ENCODE measurements around the gene C9orf153. TPM values are rescaled to one million over a fixed set of nuclear protein-coding genes. Genes with fewer than 3 reads are reported as not detected.

Gene C9orf153
- total RNA-seq, 1 experiment from 2014 or later = not detected

DNA sequence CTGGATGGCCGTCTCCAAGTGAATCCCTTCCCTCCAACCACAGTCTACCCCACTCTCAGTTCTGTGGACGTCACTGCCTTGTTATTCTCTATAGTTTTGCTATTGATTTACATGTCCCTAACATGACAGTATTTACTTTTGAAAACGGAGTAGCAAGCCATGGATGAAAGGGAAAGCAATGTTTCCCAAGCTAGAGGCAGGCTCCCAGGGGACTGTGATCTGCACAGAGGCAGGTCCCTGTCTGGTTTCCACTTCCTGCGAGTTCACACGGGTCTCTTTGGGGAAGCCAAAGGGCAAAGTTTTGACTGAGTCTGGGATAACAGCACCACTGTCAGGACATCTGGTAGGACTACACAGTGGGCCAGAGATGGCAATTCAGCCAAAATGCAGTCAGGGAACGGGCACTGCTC is 12.7 kb downstream of the C9orf153 start:
- H3K36me3 ChIP-seq (ENCODE audit: control insufficient read depth in 1 of 2, insufficient read depth in 2 of 2, low read length in 2 of 2) = no peaks in the 10 kb centered on the region
- no peaks in the 10 kb centered on the region for H3K4me1 ChIP-seq (ENCODE audit: control insufficient read depth in 1 of 2, insufficient read depth in 2 of 2, low read length in 2 of 2)
- DNase-seq (ENCODE audit: low read depth, low spot score) (no peak), ATAC-seq (peak; percentile 50; the same call in 1 of the 2 replicates)
- H3K27ac ChIP-seq (ENCODE audit: low read depth, low read length) = no peak overlapping the region
- POLR2A ChIA-PET = no interaction called here
- H3K4me3 ChIP-seq (replicated peaks in 1 of 2; ENCODE audit: low read depth in 1 of 2, low read length in 2 of 2) = no peak overlapping the region
- H3K9me2 ChIP-seq (ENCODE audit: insufficient read depth) = no peaks in the 10 kb centered on the region
- CTCF ChIA-PET = no interaction called here
- H3K9ac ChIP-seq (ENCODE audit: low read length) = no peak overlapping the region
- no peaks in the 10 kb centered on the region for H3K27me3 ChIP-seq (ENCODE audit: insufficient read depth, low read length)
- H4K20me1 ChIP-seq (ENCODE audit: insufficient read depth) = no peaks in the 10 kb centered on the region
- BruUV-seq (replicated peaks) = no TSS peak
- no peaks in the 10 kb centered on the region for H3K9me3 ChIP-seq (ENCODE audit: control insufficient read depth in 1 of 2, insufficient read depth in 1 of 2, low read depth in 1 of 2, low read length in 2 of 2)
- intact Hi-C loops (cut with micrococcal nuclease) = no loop called here
- no peak overlapping the region for H3K4me2 ChIP-seq (ENCODE audit: low read length)
- no peaks in the 10 kb centered on the region for H3K79me2 ChIP-seq (ENCODE audit: insufficient read depth, low read length)
- no peak overlapping the region for H2AFZ ChIP-seq (ENCODE audit: low read depth, low read length, poor library complexity, severe bottlenecking)
- TF ChIP-seq CEBPB (IDR thresholded peaks at IDR 0.05; ENCODE audit: low read depth) = no peak
- peak; percentile 27; the same call in 1 of the 2 replicates for TF ChIP-seq RAD21 (IDR thresholded peaks at IDR 0.05; ENCODE audit: low read depth)
- RAD21 ChIA-PET (ENCODE audit: low non-redundant PET in 1 of 2, low total read pairs in 2 of 2, uncharacterized antibody in 2 of 2, unreplicated experiment in 2 of 2) = no interaction called here

DNA sequence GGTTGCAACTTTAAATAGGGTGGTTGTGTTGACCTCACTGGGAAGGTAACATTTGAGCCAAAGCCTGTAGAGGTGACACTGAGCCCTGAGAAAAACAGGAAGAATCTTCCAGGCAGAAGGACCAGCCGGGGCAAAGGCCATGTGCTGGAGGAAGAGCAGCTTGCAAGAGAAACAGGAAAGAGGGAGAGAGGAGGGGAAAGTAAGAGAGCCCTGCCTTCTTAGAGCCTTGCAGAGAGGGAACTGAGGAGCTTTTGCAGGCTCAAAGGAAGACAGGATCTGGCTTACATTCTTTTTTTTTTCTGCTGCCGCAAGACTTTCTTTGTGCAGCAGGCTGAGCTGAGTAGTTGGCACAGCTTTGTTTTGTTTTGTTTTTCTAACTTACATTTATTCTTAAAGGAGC is 17.4 kb downstream of the C9orf153 start:
- Histone ChIP-seq H3K36me3 (ENCODE audit: control insufficient read depth in 1 of 2, insufficient read depth in 2 of 2, low read length in 2 of 2) (no peaks in the 10 kb centered on the region), H3K27me3 (ENCODE audit: insufficient read depth, low read length) (no peaks in the 10 kb centered on the region), H3K79me2 (ENCODE audit: insufficient read depth, low read length) (no peaks in the 10 kb centered on the region), H3K4me1 (ENCODE audit: control insufficient read depth in 1 of 2, insufficient read depth in 2 of 2, low read length in 2 of 2) (no peaks in the 10 kb centered on the region), H3K4me2 (ENCODE audit: low read length) (no peak overlapping the region), H3K9me2 (ENCODE audit: insufficient read depth) (no peaks in the 10 kb centered on the region), H3K9ac (ENCODE audit: low read length) (no peak overlapping the region), H3K27ac (ENCODE audit: low read depth, low read length) (no peak overlapping the region), H3K4me3 (replicated peaks in 1 of 2; ENCODE audit: low read depth in 1 of 2, low read length in 2 of 2) (no peak overlapping the region), H4K20me1 (ENCODE audit: insufficient read depth) (no peaks in the 10 kb centered on the region), H2AFZ (ENCODE audit: low read depth, low read length, poor library complexity, severe bottlenecking) (no peak overlapping the region), H3K9me3 (ENCODE audit: control insufficient read depth in 1 of 2, insufficient read depth in 1 of 2, low read depth in 1 of 2, low read length in 2 of 2) (no peaks in the 10 kb centered on the region)
- no peak for DNase-seq (ENCODE audit: low read depth, low spot score)
- no peak for ATAC-seq
- ChIA-PET POLR2A (no interaction called here), CTCF (interaction anchor here (0.6 to 0.7 kb wide), 2 partner anchors 33 to 52 kb away, joined by 3 read pairs; no protein-coding TSS in a partner anchor), RAD21 (ENCODE audit: low non-redundant PET in 1 of 2, low total read pairs in 2 of 2, uncharacterized antibody in 2 of 2, unreplicated experiment in 2 of 2) (no interaction called here)
- intact Hi-C loops (cut with micrococcal nuclease) = no loop called here
- BruUV-seq (replicated peaks) = no TSS peak
- no peak for TF ChIP-seq CEBPB (IDR thresholded peaks at IDR 0.05; ENCODE audit: low read depth)
- no peak for TF ChIP-seq SRF (IDR thresholded peaks at IDR 0.05; ENCODE audit: low read depth)
- no peak for TF ChIP-seq SP1 (IDR thresholded peaks at IDR 0.05; ENCODE audit: low read depth)
- no peak for TF ChIP-seq JUND (IDR thresholded peaks at IDR 0.05)
- no peak for TF ChIP-seq POLR2A (IDR thresholded peaks at IDR 0.05; ENCODE audit: borderline replicate concordance, extremely low read depth, insufficient read depth, insufficient read length)
- no peak for TF ChIP-seq ZFX (IDR thresholded peaks at IDR 0.05)
- no peak for TF ChIP-seq TCF7L2 (IDR thresholded peaks at IDR 0.05; ENCODE audit: borderline replicate concordance, extremely low read depth, insufficient read depth, insufficient read length)
- no peak for TF ChIP-seq EZH2 (IDR thresholded peaks at IDR 0.05)
- TF ChIP-seq POLR2AphosphoS5 (IDR thresholded peaks at IDR 0.05; ENCODE audit: low read depth, low read length) = no peak
- TF ChIP-seq, protein P1, sequence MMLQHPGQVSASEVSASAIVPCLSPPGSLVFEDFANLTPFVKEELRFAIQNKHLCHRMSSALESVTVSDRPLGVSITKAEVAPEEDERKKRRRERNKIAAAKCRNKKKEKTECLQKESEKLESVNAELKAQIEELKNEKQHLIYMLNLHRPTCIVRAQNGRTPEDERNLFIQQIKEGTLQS (IDR thresholded peaks at IDR 0.05) = no peak
- no peak for TF ChIP-seq RAD21 (IDR thresholded peaks at IDR 0.05; ENCODE audit: low read depth)
- no peak for TF ChIP-seq FOSL1 (IDR thresholded peaks at IDR 0.05; ENCODE audit: low read depth)
- TF ChIP-seq, protein P2, sequence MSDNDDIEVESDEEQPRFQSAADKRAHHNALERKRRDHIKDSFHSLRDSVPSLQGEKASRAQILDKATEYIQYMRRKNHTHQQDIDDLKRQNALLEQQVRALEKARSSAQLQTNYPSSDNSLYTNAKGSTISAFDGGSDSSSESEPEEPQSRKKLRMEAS (IDR thresholded peaks at IDR 0.05) = no peak
- no peak for TF ChIP-seq SIN3A (IDR thresholded peaks at IDR 0.05; ENCODE audit: low read depth)
- TF ChIP-seq CBX3 (IDR thresholded peaks at IDR 0.05; ENCODE audit: low read depth) = no peak
- TF ChIP-seq ZNF274 (IDR thresholded peaks at IDR 0.05; ENCODE audit: low read depth, low read length) = no peak
- TF ChIP-seq EGR1 (IDR thresholded peaks at IDR 0.05; ENCODE audit: low read depth) = no peak
- TF ChIP-seq, protein P3, sequence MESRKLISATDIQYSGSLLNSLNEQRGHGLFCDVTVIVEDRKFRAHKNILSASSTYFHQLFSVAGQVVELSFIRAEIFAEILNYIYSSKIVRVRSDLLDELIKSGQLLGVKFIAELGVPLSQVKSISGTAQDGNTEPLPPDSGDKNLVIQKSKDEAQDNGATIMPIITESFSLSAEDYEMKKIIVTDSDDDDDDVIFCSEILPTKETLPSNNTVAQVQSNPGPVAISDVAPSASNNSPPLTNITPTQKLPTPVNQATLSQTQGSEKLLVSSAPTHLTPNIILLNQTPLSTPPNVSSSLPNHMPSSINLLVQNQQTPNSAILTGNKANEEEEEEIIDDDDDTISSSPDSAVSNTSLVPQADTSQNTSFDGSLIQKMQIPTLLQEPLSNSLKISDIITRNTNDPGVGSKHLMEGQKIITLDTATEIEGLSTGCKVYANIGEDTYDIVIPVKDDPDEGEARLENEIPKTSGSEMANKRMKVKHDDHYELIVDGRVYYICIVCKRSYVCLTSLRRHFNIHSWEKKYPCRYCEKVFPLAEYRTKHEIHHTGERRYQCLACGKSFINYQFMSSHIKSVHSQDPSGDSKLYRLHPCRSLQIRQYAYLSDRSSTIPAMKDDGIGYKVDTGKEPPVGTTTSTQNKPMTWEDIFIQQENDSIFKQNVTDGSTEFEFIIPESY (IDR thresholded peaks at IDR 0.05; ENCODE audit: extremely low read depth, insufficient replicate concordance, low read length) = no peak
- no peak for TF ChIP-seq EZH2phosphoT487 (IDR thresholded peaks at IDR 0.05; ENCODE audit: borderline replicate concordance)

All from HCT116 (cell line).